ENCODE measurements around the gene ZC3H7A. TPM values are rescaled to one million over a fixed set of nuclear protein-coding genes. Genes with fewer than 3 reads are reported as not detected.

Gene ZC3H7A
- total RNA-seq, 1 experiment from 2014 or later = 63.5 TPM

- Histone ChIP-seq H3K79me2 (ENCODE audit: low read depth) (peaks cover 42% of the 10 kb centered on the region), H3K4me2 (no peak overlapping the region), H3F3A (ENCODE audit: insufficient read depth, low read depth) (no peaks in the 10 kb centered on the region), H3K4me1 (replicated peaks; ENCODE audit: insufficient read depth) (peaks cover 4% of the 10 kb centered on the region), H2AFZ (no peak overlapping the region), H4K20me1 (ENCODE audit: insufficient read depth) (peaks cover 38% of the 10 kb centered on the region), H3K9me2 (ENCODE audit: insufficient read depth) (no peaks in the 10 kb centered on the region), H3K27me3 (ENCODE audit: insufficient read depth, low read depth) (no peaks in the 10 kb centered on the region), H3K36me3 (ENCODE audit: low read depth) (peaks cover 19% of the 10 kb centered on the region), H3K27ac (no peak overlapping the region), H3K4me3 (no peak overlapping the region), H3K9me3 (ENCODE audit: insufficient read depth, low read depth) (no peaks in the 10 kb centered on the region)
- TF ChIP-seq CTCF (conservative IDR thresholded peaks at IDR 0.05) (no peak), EZH2 (IDR thresholded peaks at IDR 0.05; ENCODE audit: low read depth) (no peak)
- intact Hi-C loops (cut with micrococcal nuclease; ENCODE audit: unreplicated experiment) = no loop called here
- ChIA-PET POLR2A (ENCODE audit: unreplicated experiment) (no interaction called here), CTCF (no interaction called here)
- no TSS peak for BruUV-seq (replicated peaks)
- DNase-seq = no peak
Measured at GRCh38 chr16:11735787-11736186, 61.3 kb downstream of the ZC3H7A start.

GRCh38 chr16:11734653-11735043 lies 62.4 kb downstream of the ZC3H7A start:
- no peak overlapping the region for H3K27ac ChIP-seq
- TF ChIP-seq EZH2 (IDR thresholded peaks at IDR 0.05; ENCODE audit: low read depth) (no peak), CTCF (conservative IDR thresholded peaks at IDR 0.05) (no peak)
- no peak overlapping the region for H3K4me3 ChIP-seq
- BruUV-seq (replicated peaks) = no TSS peak
- POLR2A ChIA-PET (ENCODE audit: unreplicated experiment) = no interaction called here
- peaks cover 25% of the 10 kb centered on the region for H3K36me3 ChIP-seq (ENCODE audit: low read depth)
- H3K9me2 ChIP-seq (ENCODE audit: insufficient read depth) = no peaks in the 10 kb centered on the region
- H3K4me1 ChIP-seq (replicated peaks; ENCODE audit: insufficient read depth) = no peaks in the 10 kb centered on the region
- H3K79me2 ChIP-seq (ENCODE audit: low read depth) = peaks cover 30% of the 10 kb centered on the region
- H4K20me1 ChIP-seq (ENCODE audit: insufficient read depth) = peaks cover 32% of the 10 kb centered on the region
- no peaks in the 10 kb centered on the region for H3K9me3 ChIP-seq (ENCODE audit: insufficient read depth, low read depth)
- no peaks in the 10 kb centered on the region for H3F3A ChIP-seq (ENCODE audit: insufficient read depth, low read depth)
- H3K27me3 ChIP-seq (ENCODE audit: insufficient read depth, low read depth) = no peaks in the 10 kb centered on the region
- no peak overlapping the region for H3K4me2 ChIP-seq
- intact Hi-C loops (cut with micrococcal nuclease; ENCODE audit: unreplicated experiment) = no loop called here
- CTCF ChIA-PET = no interaction called here
- no peak for DNase-seq
- H2AFZ ChIP-seq = no peak overlapping the region

GRCh38 chr16:11734025-11734652 lies 62.9 kb downstream of the ZC3H7A start:
- Histone ChIP-seq H4K20me1 (ENCODE audit: insufficient read depth) (peaks cover 28% of the 10 kb centered on the region), H3F3A (ENCODE audit: insufficient read depth, low read depth) (no peaks in the 10 kb centered on the region), H3K27me3 (ENCODE audit: insufficient read depth, low read depth) (no peaks in the 10 kb centered on the region), H3K4me3 (no peak overlapping the region), H3K9me2 (ENCODE audit: insufficient read depth) (no peaks in the 10 kb centered on the region), H3K4me2 (no peak overlapping the region), H2AFZ (no peak overlapping the region), H3K9me3 (ENCODE audit: insufficient read depth, low read depth) (no peaks in the 10 kb centered on the region), H3K79me2 (ENCODE audit: low read depth) (peaks cover 25% of the 10 kb centered on the region), H3K36me3 (ENCODE audit: low read depth) (peaks cover 28% of the 10 kb centered on the region), H3K27ac (no peak overlapping the region), H3K4me1 (replicated peaks; ENCODE audit: insufficient read depth) (no peaks in the 10 kb centered on the region)
- DNase-seq = no peak
- POLR2A ChIA-PET (ENCODE audit: unreplicated experiment) = interaction anchor here (0.6 kb wide), 1 partner anchor 422 kb away, joined by 5 read pairs; no protein-coding TSS in a partner anchor
- CTCF ChIA-PET = no interaction called here
- intact Hi-C loops (cut with micrococcal nuclease; ENCODE audit: unreplicated experiment) = no loop called here
- BruUV-seq (replicated peaks) = no TSS peak
- TF ChIP-seq CTCF (conservative IDR thresholded peaks at IDR 0.05) (no peak), EZH2 (IDR thresholded peaks at IDR 0.05; ENCODE audit: low read depth) (no peak)
